Measurements from ENCODE around the gene PCLAF. TPM values are rescaled to one million over a fixed set of nuclear protein-coding genes. Genes with fewer than 3 reads are reported as not detected.

The PCLAF gene
- total and polyA plus RNA-seq, 2 donors (not counting 1 experiment from before 2014, with no cell fraction given) = 0.42 to 0.92 TPM

DNA sequence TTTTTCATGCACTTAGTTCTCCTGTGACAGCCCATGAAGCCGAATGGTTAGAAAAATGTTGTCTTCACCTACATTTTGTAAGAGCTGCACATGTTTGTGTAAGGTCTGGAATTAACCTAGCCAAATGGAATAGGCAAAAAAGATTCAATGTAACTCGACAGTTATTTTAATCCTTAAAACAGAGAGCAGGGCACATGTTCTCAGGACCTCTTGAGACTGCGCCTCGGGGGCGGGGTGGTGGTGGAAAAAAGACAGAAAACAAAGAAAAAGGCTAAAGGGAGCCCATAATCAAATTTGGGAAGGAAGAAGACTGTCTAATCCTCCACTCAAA, 24.6 kb downstream of the PCLAF start:
- Mint-ChIP-seq H3K27ac (peak overlapping the region; percentile 88), H3K4me1 (peaks cover 15% of the 10 kb centered on the region), H3K27me3 (no peaks in the 10 kb centered on the region), H3K4me3 (peak overlapping the region; percentile 94), H3K9me3 (ENCODE audit: insufficient read depth) (no peaks in the 10 kb centered on the region)
- ChIA-PET CTCF (no interaction called here), POLR2A (interaction anchor here (0.6 kb wide), 1 partner anchor 31 kb away, joined by 3 read pairs; the partner anchor contains the start of gene TRIP4)
- TF ChIP-seq, protein P1, sequence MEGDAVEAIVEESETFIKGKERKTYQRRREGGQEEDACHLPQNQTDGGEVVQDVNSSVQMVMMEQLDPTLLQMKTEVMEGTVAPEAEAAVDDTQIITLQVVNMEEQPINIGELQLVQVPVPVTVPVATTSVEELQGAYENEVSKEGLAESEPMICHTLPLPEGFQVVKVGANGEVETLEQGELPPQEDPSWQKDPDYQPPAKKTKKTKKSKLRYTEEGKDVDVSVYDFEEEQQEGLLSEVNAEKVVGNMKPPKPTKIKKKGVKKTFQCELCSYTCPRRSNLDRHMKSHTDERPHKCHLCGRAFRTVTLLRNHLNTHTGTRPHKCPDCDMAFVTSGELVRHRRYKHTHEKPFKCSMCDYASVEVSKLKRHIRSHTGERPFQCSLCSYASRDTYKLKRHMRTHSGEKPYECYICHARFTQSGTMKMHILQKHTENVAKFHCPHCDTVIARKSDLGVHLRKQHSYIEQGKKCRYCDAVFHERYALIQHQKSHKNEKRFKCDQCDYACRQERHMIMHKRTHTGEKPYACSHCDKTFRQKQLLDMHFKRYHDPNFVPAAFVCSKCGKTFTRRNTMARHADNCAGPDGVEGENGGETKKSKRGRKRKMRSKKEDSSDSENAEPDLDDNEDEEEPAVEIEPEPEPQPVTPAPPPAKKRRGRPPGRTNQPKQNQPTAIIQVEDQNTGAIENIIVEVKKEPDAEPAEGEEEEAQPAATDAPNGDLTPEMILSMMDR (IDR thresholded peaks at IDR 0.05) = no peak
- no peak for TF ChIP-seq EZH2 (IDR thresholded peaks at IDR 0.05; ENCODE audit: borderline replicate concordance, insufficient read depth, low read depth, low read length, poor library complexity, severe bottlenecking)
- no peak for DNase-seq
- peaks cover 9 to 16% of the 10 kb centered on the region in 2 donors for H3K4me1 ChIP-seq (ENCODE audit: control insufficient read depth in 2 of 2, insufficient read depth in 2 of 2, low read length in 2 of 2)
- H2AFZ ChIP-seq (ENCODE audit: insufficient read depth, low read depth, low read length, poor library complexity, severe bottlenecking) = peak overlapping the region; percentile 91
- WGBS (ENCODE audit: insufficient coverage) = 14% methylated on average over 1 of the region's 5 CpGs
- no peak for ATAC-seq (ENCODE audit: low read depth)
- intact Hi-C loops (cut with micrococcal nuclease) = loop anchor here (1.0 to 2.0 kb wide), 5 partner anchors 25 to 262 kb away; partner anchors contain the start of genes PCLAF, PPIB, SNX1 and TRIP4
- no peaks in the 10 kb centered on the region for H3K9me3 ChIP-seq (ENCODE audit: control extremely low read depth in 1 of 3, control insufficient read depth in 2 of 3, insufficient read depth in 1 of 3, low read length in 2 of 3)
- peak overlapping the region in 1 of 2 donors; percentile 78 for H3K27ac ChIP-seq (ENCODE audit: low read length in 2 of 2)
- peak overlapping the region; percentile 89 for H3K9ac ChIP-seq (ENCODE audit: low read length)
- peak overlapping the region; percentile 75 to 92 (median 86) for H3K4me3 ChIP-seq (ENCODE audit: control extremely low read depth in 1 of 5, extremely low read depth in 1 of 5, insufficient read depth in 1 of 5, low read depth in 2 of 5, low read length in 4 of 5)
- peaks cover 40% of the 10 kb centered on the region for H3K79me2 ChIP-seq (ENCODE audit: control insufficient read depth, insufficient read depth, low read length)
- no peaks in the 10 kb centered on the region for H4K20me1 ChIP-seq (ENCODE audit: control insufficient read depth, insufficient read depth, low read length, poor library complexity, severe bottlenecking)
- peaks cover 0 to under 1% of the 10 kb centered on the region in 2 experiments for H3K36me3 ChIP-seq (replicated peaks in 1 of 2; ENCODE audit: control extremely low read depth in 1 of 2, control insufficient read depth in 1 of 2, extremely low read depth in 1 of 2, insufficient read depth in 2 of 2, low read length in 1 of 2)
- H3K27me3 ChIP-seq (replicated peaks in 1 of 4; ENCODE audit: control extremely low read depth in 1 of 4, control insufficient read depth in 3 of 4, insufficient read depth in 4 of 4, low read length in 3 of 4) = no peaks in the 10 kb centered on the region
- peak overlapping the region; percentile 91 for H3K4me2 ChIP-seq (replicated peaks; ENCODE audit: low read depth, low read length, poor library complexity, severe bottlenecking)

DNA sequence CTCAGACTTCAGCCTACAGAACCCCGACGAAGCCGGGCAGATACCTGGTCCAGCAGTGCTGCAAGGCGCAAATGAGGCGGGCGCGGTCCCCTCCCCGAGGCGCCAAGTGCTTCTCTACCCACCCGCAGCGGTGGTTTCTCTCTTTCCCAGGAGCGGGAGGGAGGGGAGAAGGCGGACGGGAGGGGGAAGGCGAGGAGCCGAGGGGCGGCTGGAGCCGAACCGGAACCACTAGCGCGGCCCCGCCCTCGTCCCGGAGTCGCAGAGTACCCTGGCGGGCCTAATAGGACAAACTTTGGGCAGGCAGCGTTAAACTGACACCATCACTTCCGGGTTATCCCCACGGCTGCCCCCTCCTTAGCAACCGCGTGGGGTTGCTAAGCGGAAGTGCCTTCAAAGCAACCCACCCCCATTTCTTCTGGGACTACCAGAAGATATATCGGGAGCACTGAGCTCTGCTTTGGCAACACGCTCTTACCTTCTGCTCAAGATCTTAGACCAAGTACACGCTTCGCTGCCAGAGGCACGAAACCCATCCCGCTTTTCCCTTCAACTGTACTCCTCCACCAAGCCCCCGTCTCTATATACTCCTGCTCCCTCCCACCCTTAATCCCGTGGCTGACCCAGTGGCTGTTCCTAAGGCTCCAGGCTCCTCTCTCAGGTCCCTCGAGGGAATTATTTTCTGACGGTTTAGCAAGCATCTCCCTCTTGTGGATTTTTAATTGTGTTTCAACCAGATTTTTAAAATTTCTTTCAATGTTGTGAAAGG, 25.1 kb downstream of the PCLAF start, which contains the start of gene CSNK1G1:
Gene CSNK1G1 (minus strand): TSS at position 230 of the 766 bp plus-strand sequence. CDS start 55,674 bp downstream, outside the sequence.
- H3K9me3 Mint-ChIP-seq (ENCODE audit: insufficient read depth) = no peaks in the 10 kb centered on the region
- Histone ChIP-seq H3K4me2 (replicated peaks; ENCODE audit: low read depth, low read length, poor library complexity, severe bottlenecking) (peak within 1 kb of the TSS; percentile 91), H3K27me3 (replicated peaks in 1 of 4; ENCODE audit: control extremely low read depth in 1 of 4, control insufficient read depth in 3 of 4, insufficient read depth in 4 of 4, low read length in 3 of 4) (no peaks in the 10 kb centered on the region)

More for the DNA sequence above, 25.1 kb downstream of the PCLAF start, which contains the start of gene CSNK1G1:
- Mint-ChIP-seq H3K4me3 (peak within 1 kb of the TSS; percentile 94), H3K27me3 (no peaks in the 10 kb centered on the region), H3K4me1 (peaks cover 15% of the 10 kb centered on the region), H3K27ac (peak within 1 kb of the TSS; percentile 88)
- Histone ChIP-seq H3K27ac (ENCODE audit: low read length in 2 of 2) (peak within 1 kb of the TSS; percentile 50 to 78), H3K36me3 (replicated peaks in 1 of 2; ENCODE audit: control extremely low read depth in 1 of 2, control insufficient read depth in 1 of 2, extremely low read depth in 1 of 2, insufficient read depth in 2 of 2, low read length in 1 of 2) (peaks cover 0 to 2% of the 10 kb centered on the region in 2 experiments), H3K9ac (ENCODE audit: low read length) (peak within 1 kb of the TSS; percentile 89), H3K4me3 (ENCODE audit: control extremely low read depth in 1 of 5, extremely low read depth in 1 of 5, insufficient read depth in 1 of 5, low read depth in 2 of 5, low read length in 4 of 5) (peak within 1 kb of the TSS; percentile 75 to 92 (median 86)), H3K4me1 (ENCODE audit: control insufficient read depth in 2 of 2, insufficient read depth in 2 of 2, low read length in 2 of 2) (peaks cover 9 to 16% of the 10 kb centered on the region in 2 donors), H3K79me2 (ENCODE audit: control insufficient read depth, insufficient read depth, low read length) (peaks cover 46% of the 10 kb centered on the region), H4K20me1 (ENCODE audit: control insufficient read depth, insufficient read depth, low read length, poor library complexity, severe bottlenecking) (no peaks in the 10 kb centered on the region), H3K9me3 (ENCODE audit: control extremely low read depth in 1 of 3, control insufficient read depth in 2 of 3, insufficient read depth in 1 of 3, low read length in 2 of 3) (no peaks in the 10 kb centered on the region), H2AFZ (ENCODE audit: insufficient read depth, low read depth, low read length, poor library complexity, severe bottlenecking) (peak within 1 kb of the TSS; percentile 91)
- ATAC-seq (ENCODE audit: low read depth) = peak; percentile 98
- peak; percentile 95 for DNase-seq
- intact Hi-C loops (cut with micrococcal nuclease) = loop anchor here (1.0 to 2.0 kb wide), 5 partner anchors 25 to 261 kb away; partner anchors contain the start of genes PCLAF, PPIB, SNX1 and TRIP4
- WGBS (ENCODE audit: insufficient coverage) = under 1% methylated on average over 33 of the region's 42 CpGs
- TF ChIP-seq, protein P1 (IDR thresholded peaks at IDR 0.05) = peak; percentile 55
- TF ChIP-seq EZH2 (IDR thresholded peaks at IDR 0.05; ENCODE audit: borderline replicate concordance, insufficient read depth, low read depth, low read length, poor library complexity, severe bottlenecking) = no peak
- ChIA-PET CTCF (interaction anchor here (1.2 kb wide), 1 partner anchor 31 kb away, joined by 4 read pairs; the partner anchor contains the start of gene TRIP4), POLR2A (interaction anchor here (0.6 kb wide), 1 partner anchor 31 kb away, joined by 3 read pairs; the partner anchor contains the start of gene TRIP4)

Measured in B cell (primary cell).